Right lobe of liver (tissue), 6 donors: ENCODE measurements around the gene MAPRE2. TPM values are rescaled to one million over a fixed set of nuclear protein-coding genes. Genes with fewer than 3 reads are reported as not detected.

ENCODE experiments used
- ATAC-seq, 4 donors: fragments of 200-7000 bp; cut with Tn5 transposase; one replicate each; pipeline ENCODE4 v1.9.1; 2020; ENCODE audit warnings: mild to moderate bottlenecking in 4 of 4, moderate library complexity in 4 of 4
- DNase-seq, 3 donors: peaks; one replicate each; pipeline ENCODE4 v3.0.0-alpha.2; 2020
- H3K27ac ChIP-seq, 3 donors: fragments of 200-600 bp; one replicate each; pipeline ENCODE4 v1.8.0; 2022
- H3K27me3 ChIP-seq, 2 donors: fragments of 200-600 bp; one replicate each; pipeline ENCODE4 v1.8.0; 2022
- H3K36me3 ChIP-seq, 4 donors: fragments of 200-600 bp; sonication (generic) in 1 of 4; one replicate each; pipeline versions ENCODE4 v1.5.1 to v1.8.0; 2017 to 2022; ENCODE audit warnings: control low read depth in 1 of 4
- H3K4me1 ChIP-seq, 4 donors: fragments of 200-600 bp; sonication (generic) in 1 of 4; one replicate each; pipeline versions ENCODE4 v1.5.1 to v1.8.0; 2017 to 2022; ENCODE audit warnings: control low read depth in 1 of 4
- H3K4me3 ChIP-seq, 3 donors: fragments of 200-600 bp; one replicate each; pipeline ENCODE4 v1.8.0; 2022
- H3K9me3 ChIP-seq, 4 donors: fragments of 200-600 bp; sonication (generic) in 1 of 4; one replicate each; pipeline versions ENCODE4 v1.5.1 to v1.8.0; 2017 to 2022; ENCODE audit warnings: control low read depth in 1 of 4
- POLR2A ChIP-seq: fragments of 450-650 bp; IDR thresholded peaks from one replicate; pipeline ENCODE4 v1.6.1; 2017; ENCODE audit warnings: antibody characterized with exemption, mild to moderate bottlenecking
- WGBS: methylation state at CpG from one replicate; pipeline ENCODE4 v1.1.6; 2018; ENCODE audit warnings: low coverage, low lambda C conversion rate; ENCODE audit not compliant: insufficient coverage; ENCODE audit errors: missing lambda C conversion rate; 5-methylcytosine and 5-hydroxymethylcytosine counted together
- intact Hi-C, 2 donors: fragments of 100-400 bp; cut with DNase I; formaldehyde crosslinking; loops; one replicate each; pipeline versions ENCODE4 v1.11.2 to v1.14.1; 2022
- long read RNA-seq: library from polyadenylated mRNA; unstranded; transcript quantifications from one replicate; pipeline ENCODE4 v2.0.0, GENCODE V29; 2019
- total RNA-seq, 6 experiments: library from RNA; depleted of rRNA in 2 of 6; stranded (reverse); fragments of >200 nt in 2 of 6; fragmentation: NEBNext Ultra II Directional in 3 of 6; extraction: Animal tissue kit (Norgen Biotek cat#: 25700) in 3 of 6; gene quantifications; one replicate each; pipeline versions ENCODE4 v1.1.0 to v1.2.4, GENCODE V29; 2016 to 2023
- TF ChIP-seq, protein P1 (sequence below), 4 donors: fragments of 200-600 bp in 3 of 4; fragments of 450-650 bp in 1 of 4; IDR thresholded peaks; one replicate each; pipeline versions ENCODE4 v1.5.1 to v1.8.0; 2016 to 2022; ENCODE audit warnings: antibody characterized with exemption in 4 of 4, mild to moderate bottlenecking in 2 of 4
- donor health status: DM: no; HTN: yes; CAD: no.
- donor health status: DM: no; HTN: no; CAD: no.
- donor health status: DM: no; HTN: no; CAD: no.
- donor health status: DM: no; HTN: yes; CAD: no.
- donor health status: DM: no; HTN: yes; CAD: no.

Gene MAPRE2
- 10 to 100 TPM; 17.0 to 25.9 (median 21.5) TPM for total RNA-seq
- long read RNA-seq, full-length matches to known transcripts, result 2 of 3 reads
- long read RNA-seq, partial matches to known transcripts, result 0 of 3 reads
- long read RNA-seq, other reads (novel, unspliced or antisense), result 1 of 3 reads

DNA sequence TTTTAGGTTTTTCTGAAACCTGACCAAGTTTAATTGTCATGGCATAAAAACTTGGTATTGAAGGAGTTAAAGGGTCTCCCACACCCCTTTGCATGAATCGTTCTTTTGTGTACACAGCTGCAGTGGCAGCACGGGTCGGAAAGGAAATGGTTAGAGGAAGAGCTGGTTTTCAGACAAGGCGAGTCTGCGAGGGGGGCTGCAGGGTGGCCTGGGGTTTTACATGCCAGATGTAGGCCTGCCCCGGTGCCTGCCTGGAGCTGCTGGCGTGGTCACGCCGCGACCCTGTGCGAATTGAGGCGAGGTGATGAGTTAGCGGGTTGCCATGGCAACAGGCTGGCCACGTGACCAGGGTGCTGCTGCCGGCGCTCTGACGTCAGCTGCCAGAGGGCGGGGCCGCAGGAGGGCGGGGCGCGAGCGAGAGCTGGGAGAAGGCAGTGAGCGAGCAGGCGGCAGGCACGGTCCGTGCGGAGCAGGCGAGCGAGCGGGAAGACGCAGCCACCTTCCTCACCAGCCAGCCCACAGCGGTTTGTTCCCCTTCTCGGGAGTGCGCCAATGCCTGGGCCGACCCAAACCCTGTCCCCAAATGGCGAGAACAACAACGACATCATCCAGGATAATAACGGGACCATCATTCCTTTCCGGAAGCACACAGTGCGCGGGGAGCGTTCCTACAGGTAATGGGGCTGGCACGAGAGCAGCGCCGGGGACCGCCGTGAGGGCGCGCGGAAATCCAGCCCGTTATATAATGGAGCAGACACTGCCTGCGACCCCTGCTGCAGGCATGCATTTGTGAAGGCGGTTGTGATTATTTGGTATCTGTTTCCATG, at the start of gene MAPRE2:
Gene MAPRE2 (plus strand): TSS at position 426 of the 827 bp plus-strand sequence. CDS start 127 bp downstream, at position 553.
- no peaks in the 10 kb centered on the region for H3K9me3 ChIP-seq
- WGBS, result 0% methylated on average over 3 of the region's 54 CpGs
- peak; percentile 99 to 100 (median 100) for DNase-seq
- peak within 1 kb of the TSS; percentile 66 to 84 (median 77) for H3K4me3 ChIP-seq
- no peaks in the 10 kb centered on the region for H3K36me3 ChIP-seq
- peak; percentile 95 to 98 (median 98) for ATAC-seq
- H3K27me3 ChIP-seq, result no peaks in the 10 kb centered on the region
- intact Hi-C loops, result no loop called here
- peak within 1 kb of the TSS; percentile 85 to 95 (median 91) for H3K27ac ChIP-seq
- peak; percentile 97 for TF ChIP-seq POLR2A
- TF ChIP-seq, protein P1, sequence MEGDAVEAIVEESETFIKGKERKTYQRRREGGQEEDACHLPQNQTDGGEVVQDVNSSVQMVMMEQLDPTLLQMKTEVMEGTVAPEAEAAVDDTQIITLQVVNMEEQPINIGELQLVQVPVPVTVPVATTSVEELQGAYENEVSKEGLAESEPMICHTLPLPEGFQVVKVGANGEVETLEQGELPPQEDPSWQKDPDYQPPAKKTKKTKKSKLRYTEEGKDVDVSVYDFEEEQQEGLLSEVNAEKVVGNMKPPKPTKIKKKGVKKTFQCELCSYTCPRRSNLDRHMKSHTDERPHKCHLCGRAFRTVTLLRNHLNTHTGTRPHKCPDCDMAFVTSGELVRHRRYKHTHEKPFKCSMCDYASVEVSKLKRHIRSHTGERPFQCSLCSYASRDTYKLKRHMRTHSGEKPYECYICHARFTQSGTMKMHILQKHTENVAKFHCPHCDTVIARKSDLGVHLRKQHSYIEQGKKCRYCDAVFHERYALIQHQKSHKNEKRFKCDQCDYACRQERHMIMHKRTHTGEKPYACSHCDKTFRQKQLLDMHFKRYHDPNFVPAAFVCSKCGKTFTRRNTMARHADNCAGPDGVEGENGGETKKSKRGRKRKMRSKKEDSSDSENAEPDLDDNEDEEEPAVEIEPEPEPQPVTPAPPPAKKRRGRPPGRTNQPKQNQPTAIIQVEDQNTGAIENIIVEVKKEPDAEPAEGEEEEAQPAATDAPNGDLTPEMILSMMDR (IDR thresholded peaks at IDR 0.05), result no peak
- H3K4me1 ChIP-seq, result peaks cover 0 to 12% (median 5%) of the 10 kb centered on the region in 4 donors

DNA sequence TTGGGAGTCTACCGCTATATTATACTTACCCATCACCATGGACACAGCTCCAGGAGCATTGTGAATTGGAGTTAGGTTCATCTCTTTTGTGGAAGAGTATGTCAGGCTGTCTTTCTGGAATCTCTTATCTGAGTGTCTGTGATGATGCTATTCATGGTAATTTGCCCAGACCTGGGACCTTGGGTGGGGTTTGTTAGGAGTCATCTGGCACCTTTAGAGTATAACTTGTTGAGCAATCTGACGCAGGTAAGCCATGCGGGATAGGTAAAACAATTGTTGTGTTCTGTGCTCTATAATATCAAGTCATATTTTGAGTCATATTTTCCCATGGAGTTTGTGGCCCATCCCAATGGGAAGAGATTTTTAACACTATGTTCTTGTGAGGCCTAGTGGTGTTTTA, 49.7 kb upstream of the MAPRE2 start:
- WGBS, result 87% methylated on average over 3 of the region's 3 CpGs
- no peak for DNase-seq
- no peak overlapping the region for H3K27ac ChIP-seq
- H3K4me1 ChIP-seq, result no peaks in the 10 kb centered on the region
- H3K36me3 ChIP-seq, result no peaks in the 10 kb centered on the region
- no peaks in the 10 kb centered on the region for H3K9me3 ChIP-seq
- H3K4me3 ChIP-seq, result no peak overlapping the region
- no peaks in the 10 kb centered on the region for H3K27me3 ChIP-seq
- no peak for ATAC-seq
- TF ChIP-seq POLR2A, result no peak
- TF ChIP-seq, protein P1 (IDR thresholded peaks at IDR 0.05), result no peak
- intact Hi-C loops, result no loop called here

DNA sequence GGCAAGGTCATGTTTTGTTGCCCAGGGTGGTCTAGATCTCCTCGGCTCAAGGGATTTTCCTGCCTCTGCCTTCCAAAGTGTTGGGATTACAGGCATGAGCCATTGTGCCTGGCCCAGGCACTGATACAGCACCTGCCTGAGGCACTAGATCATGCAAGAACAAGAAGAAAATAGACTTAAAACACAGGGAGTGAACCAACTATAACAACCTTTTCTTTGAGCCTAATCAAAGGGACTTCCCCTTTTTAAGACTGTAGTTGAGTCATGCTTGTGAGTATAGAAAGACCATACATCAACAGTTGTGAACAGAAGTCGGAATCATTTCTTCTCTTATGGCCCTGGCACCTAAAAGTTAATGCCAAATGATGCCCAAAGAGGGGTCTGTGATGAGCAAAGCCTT, 47.9 kb upstream of the MAPRE2 start:
- Histone ChIP-seq H3K9me3 (no peaks in the 10 kb centered on the region), H3K4me1 (no peaks in the 10 kb centered on the region), H3K4me3 (no peak overlapping the region), H3K36me3 (no peaks in the 10 kb centered on the region), H3K27ac (no peak overlapping the region), H3K27me3 (no peaks in the 10 kb centered on the region)
- ATAC-seq (no peak), DNase-seq (no peak)
- TF ChIP-seq POLR2A, result no peak
- TF ChIP-seq, protein P1 (IDR thresholded peaks at IDR 0.05), result no peak
- intact Hi-C loops, result no loop called here
- 100% methylated on average over 1 of the region's 2 CpGs for WGBS

DNA sequence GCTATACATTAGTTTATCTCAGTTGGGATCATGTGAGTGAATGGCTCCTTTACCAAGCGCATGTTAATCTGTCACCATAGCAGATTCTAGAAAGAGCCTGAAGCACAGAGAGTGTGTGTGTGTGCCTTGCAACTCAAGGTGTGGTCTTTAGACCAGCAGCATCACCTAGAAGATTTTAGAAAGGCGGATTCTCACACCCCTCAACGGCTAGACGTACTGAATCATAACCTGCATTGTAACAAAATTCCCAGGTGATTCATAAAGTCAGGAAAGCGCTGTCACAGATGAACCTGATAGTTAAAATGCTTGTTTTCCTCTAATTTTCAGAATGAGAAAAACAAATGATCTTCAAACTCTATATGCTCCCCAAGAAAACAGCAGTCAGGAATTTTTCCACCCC, 45.5 kb upstream of the MAPRE2 start:
- H3K9me3 ChIP-seq, result no peaks in the 10 kb centered on the region
- TF ChIP-seq, protein P1 (IDR thresholded peaks at IDR 0.05), result no peak
- no peak for TF ChIP-seq POLR2A
- DNase-seq (no peak), ATAC-seq (no peak)
- H3K27ac ChIP-seq, result no peak overlapping the region
- no peak overlapping the region for H3K4me3 ChIP-seq
- H3K27me3 ChIP-seq, result no peaks in the 10 kb centered on the region
- no peaks in the 10 kb centered on the region for H3K36me3 ChIP-seq
- intact Hi-C loops, result no loop called here
- no peaks in the 10 kb centered on the region for H3K4me1 ChIP-seq
- whole genome bisulfite sequencing, result 93% methylated on average over 2 of the region's 5 CpGs
